HG02798 (cell line): ENCODE data around the gene ZCCHC8.
A peak's percentile ranks its signal among the peaks of the same experiment; 100 is the strongest.
"Not testable (repeated sequence)": the region's sequence is repeated elsewhere in the genome, so short reads cannot be mapped to it uniquely, and the experiment has no call there.

Experiments
- ATAC-seq: cut with Tn5 transposase; IDR thresholded peaks from one replicate; pipeline ENCODE4 v1.9.1; 2021; ENCODE audit warnings: mild to moderate bottlenecking; ENCODE audit not compliant: unreplicated experiment, poor library complexity

Gene ZCCHC8

DNA sequence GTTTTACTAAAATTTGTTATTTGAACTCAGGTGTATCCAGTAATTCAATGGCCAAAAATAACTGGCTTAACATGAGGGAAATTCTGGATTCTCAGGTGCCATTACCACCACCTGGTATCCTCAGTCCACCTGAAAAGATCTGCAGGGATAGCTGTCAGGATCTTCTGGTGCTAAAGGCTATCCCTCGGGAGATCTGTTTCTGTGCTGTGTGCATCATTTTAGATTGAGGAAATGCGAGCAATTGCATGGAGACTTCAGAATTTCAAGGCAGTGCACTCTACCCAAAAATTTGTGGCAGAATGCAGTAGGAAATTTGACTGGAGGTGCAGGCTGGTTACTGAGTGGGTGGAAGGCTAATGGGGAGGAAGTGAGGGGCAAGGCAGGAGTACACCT is 26.4 kb downstream of the ZCCHC8 start:
- ATAC-seq = no peak

DNA sequence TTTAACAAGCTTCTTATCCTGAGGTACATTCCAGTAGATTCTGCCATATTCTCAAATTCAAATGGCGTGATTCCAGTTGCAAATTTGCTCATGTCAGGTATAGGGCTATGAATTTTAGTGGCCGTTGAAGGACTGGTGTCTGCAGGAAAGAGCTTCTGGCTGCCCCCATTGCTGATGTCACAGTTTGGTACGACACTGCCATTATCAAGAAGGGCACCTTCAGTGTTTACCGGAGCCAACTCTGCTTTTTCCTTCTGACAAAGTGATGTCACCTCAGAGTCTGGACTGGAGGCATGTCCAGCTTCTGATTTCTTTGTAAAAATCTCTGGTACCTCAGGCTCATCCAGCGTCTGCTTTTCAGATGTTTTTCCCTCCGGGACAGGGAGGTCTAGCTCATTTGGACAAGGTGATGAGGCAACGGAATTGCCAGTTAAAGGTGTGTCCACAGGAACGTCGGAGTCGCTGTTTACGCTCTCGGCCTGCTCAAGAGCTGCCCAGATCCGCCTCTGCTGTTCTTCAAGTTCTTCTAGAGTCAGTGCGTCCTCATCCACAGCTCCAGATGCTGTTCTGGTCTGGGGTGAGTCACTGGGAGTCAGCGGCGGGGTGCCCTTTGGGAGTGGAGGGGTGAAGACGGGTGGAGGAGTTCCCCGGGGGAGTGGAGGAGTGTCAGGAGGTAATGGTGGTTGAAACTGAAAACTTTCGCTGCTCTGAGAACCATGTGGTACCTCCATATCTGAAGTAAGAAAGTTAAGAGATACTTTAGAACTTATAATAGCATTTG is 27.0 kb downstream of the ZCCHC8 start:
- peak; percentile 51 for ATAC-seq

DNA sequence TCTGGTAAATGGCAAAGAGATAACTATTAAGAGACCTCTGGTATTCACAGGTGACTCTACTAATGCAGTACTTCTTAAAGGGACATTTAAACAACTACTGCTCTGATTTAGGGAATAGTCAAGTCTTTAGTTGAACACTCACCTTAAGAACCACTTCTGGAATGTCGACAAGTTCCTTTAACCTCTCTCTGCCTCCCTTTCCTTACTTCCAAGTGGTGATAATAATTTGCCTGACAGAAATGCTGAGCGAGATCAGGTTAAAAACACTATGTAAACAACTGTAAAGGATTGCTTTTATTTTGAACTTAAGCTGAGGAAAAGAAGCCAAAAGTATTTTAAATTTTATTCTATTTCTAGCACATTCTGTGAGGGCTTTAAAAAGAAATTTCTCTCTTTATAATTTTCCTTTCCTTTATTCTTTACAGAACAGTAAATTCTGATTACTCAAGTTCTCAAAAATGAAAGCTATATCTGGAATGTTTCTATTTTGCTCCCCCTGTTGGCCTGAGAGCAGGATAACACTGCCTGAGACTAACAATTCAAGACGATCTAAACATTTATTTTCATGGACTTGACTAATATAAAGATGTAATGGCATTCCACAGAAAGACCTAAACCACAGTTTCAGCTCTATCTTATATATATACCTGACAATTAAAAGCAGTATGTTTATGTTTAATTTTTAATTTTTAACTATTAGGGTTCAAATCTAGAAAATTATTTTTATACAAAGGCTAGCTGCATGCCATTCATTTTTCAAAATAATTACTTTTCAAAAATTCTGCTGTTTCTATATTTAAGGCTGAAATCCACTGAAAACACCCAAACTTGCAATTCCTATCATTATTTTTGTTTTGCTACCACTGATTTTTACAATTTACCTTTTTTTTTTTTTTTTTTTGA is 29.2 kb downstream of the ZCCHC8 start:
- no peak for ATAC-seq

GRCh38 chr12:122470576-122470975 is 30.2 kb downstream of the ZCCHC8 start:
- ATAC-seq = not testable (repeated sequence)

GRCh38 chr12:122469856-122470255 is 30.9 kb downstream of the ZCCHC8 start:
- ATAC-seq = not testable (repeated sequence)

GRCh38 chr12:122467983-122468382 is 32.7 kb downstream of the ZCCHC8 start:
- no peak for ATAC-seq

- ATAC-seq = not testable (repeated sequence)
These were observed 36.3 kb downstream of the ZCCHC8 start for GRCh38 chr12:122464317-122465042.

- ATAC-seq = no peak
These were observed 40.1 kb downstream of the ZCCHC8 start for GRCh38 chr12:122460641-122461040.

DNA sequence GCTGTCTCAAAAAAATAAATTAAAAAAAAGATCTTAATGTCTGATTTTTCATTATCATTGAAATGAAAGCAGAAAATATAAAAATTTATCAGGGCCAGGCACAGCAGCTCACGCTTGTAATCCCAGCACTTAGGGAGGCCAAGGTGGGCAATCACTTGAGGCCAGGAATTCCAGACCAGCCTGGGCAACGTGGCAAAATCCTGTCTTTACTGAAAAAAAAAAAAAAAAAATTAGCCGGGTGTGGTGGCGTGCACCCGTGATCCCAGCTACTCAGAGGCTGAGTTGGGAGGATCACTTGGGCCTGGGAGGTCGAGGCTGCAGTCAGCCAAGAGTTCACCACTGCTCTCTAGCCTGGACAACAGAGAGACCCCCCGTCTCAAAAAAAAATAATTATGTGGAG is 40.7 kb downstream of the ZCCHC8 start:
- no peak for ATAC-seq

GRCh38 chr12:122459211-122459610 is 41.5 kb downstream of the ZCCHC8 start:
- no peak for ATAC-seq

DNA sequence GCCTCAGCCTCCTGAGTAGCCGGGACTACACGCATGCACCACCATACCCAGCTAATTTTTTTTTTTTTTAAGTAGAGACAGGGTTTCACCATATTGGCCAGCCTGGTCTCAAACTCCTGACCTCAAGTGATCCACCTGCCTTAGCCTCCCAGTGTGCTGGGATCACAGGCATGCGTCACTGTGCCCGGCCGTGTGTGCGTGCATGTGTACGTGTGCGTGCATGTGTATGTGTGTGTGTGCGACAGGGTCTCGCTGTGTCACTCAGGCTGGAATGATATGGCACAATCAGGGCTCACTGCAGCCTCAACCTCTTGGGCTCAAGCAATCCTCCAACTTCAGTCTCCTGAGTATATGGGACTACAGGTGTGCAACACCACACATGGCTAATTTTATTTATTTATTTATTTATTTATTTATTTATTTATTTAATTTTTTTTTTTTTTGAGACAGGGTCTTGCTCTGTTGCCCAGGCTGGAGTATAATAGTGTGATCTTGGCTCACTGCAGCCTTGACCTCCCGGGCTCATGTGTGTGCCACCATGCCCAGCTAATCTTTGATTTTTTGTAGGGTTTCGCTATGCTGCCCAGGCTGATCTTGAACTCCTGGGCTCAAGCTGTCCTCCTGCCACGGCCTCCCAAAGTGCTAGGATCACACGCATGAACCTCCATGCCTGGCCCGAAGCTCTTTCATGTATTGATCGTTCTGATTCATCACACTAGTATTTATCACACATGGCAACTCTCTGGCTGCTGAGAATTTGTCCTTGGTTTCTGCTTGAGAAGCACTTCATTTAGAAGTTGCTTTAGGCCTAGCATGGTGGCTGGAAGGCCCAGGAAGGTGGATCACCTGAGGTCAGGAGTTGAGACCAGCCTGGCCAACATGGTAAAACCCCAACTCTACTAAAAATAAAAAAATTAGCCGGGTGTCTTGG is 42.4 kb downstream of the ZCCHC8 start:
- no peak for ATAC-seq

DNA sequence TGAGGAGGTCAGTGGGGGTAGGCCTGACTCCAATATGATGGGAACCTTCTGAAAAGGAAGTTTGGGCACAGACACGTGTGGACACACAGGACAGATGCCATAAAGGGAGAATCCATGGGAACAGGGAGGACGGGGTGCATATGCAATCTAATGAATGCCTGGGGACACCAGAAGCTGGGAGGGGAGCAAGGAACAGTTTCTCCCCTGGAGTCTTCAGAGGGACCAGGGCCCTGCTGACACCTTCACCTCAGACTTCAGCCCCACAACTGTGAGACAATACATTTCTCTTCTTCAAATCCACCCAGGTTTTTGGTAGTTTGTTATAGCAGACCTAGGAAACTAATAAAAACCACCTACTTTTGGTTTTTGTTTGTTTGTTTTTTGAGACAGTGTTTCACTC is 43.1 kb downstream of the ZCCHC8 start:
- no peak for ATAC-seq

- ATAC-seq = no peak
These were observed 46.0 kb downstream of the ZCCHC8 start for GRCh38 chr12:122454739-122455138.

- no peak for ATAC-seq
These were observed 46.4 kb downstream of the ZCCHC8 start for GRCh38 chr12:122454250-122454721.

DNA sequence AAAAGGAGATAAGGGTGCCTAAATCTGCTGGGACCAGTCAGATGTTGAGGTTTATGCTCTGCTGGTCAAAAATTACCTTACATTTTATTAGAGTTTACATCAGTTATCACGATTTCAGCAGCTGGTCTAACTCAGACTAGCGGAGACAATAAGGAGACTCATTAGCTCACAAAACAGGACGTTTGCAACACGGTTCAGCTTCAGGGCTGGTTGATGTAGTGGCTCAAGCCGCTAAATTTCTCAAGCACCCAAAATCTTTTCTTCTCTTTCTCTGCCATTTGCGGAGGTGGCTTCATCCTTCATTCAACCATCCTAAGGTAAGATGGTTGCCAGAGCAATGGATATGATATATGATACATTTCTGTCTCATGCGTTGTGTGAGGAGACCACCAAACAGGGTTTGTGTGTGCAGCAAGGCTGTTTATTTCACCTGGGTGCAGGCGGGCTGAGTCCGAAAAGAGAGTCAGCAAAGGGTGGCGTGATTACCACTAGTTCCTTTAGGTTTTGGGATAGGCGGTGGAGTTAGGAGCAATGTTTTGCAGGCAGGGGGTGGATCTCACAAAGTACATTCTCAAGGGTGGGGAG is 47.9 kb downstream of the ZCCHC8 start:
- ATAC-seq = no peak

DNA sequence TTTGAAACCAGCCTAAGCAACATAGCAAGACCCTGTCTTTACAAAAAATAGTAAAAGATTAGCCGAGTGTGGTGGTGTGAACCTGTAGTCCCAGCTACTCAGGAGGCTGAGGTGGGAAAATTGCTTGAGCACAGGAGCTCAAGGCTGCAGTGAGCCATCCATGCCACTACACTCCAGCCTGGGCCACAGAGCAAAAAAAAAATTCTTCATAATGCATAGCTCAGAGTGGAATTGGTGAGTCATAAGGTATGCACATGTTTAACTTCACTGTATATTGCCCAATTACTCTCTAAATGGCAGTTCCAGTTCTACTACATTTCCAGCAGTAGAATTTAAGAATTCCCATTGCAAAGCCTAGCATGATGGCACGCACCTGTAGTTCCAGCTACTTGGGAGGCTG is 51.4 kb downstream of the ZCCHC8 start:
- ATAC-seq = no peak

GRCh38 chr12:122447825-122448224 is 52.9 kb downstream of the ZCCHC8 start:
- ATAC-seq = not testable (repeated sequence)

- ATAC-seq = not testable (repeated sequence)
These were observed 54.3 kb downstream of the ZCCHC8 start for GRCh38 chr12:122446390-122446789.

GRCh38 chr12:122444071-122444470 is 56.7 kb downstream of the ZCCHC8 start:
- ATAC-seq = not testable (repeated sequence)
